ENCODE data around the gene TMEM175. TPM values are rescaled to one million over a fixed set of nuclear protein-coding genes. Genes with fewer than 3 reads are reported as not detected.

TMEM175 gene
- total and polyA plus RNA-seq, 2 donors (not counting 1 experiment from before 2014, with no cell fraction given), result 44.4 to 432 TPM

GRCh38 chr4:884896-885295 is 47.4 kb upstream of the TMEM175 start:
- no peak for ATAC-seq (ENCODE audit: low read depth)
- TF ChIP-seq CTCF (IDR thresholded peaks at IDR 0.05) (no peak), EZH2 (IDR thresholded peaks at IDR 0.05; ENCODE audit: borderline replicate concordance, insufficient read depth, low read depth, low read length, poor library complexity, severe bottlenecking) (no peak)
- H3K27ac Mint-ChIP-seq, result no peak overlapping the region
- no peak for DNase-seq
- no peak overlapping the region for H3K4me2 ChIP-seq (replicated peaks; ENCODE audit: low read depth, low read length, poor library complexity, severe bottlenecking)
- peaks cover 2% of the 10 kb centered on the region for H3K9me3 Mint-ChIP-seq (ENCODE audit: insufficient read depth)
- ChIA-PET CTCF (no interaction called here), POLR2A (no interaction called here)
- intact Hi-C loops (cut with micrococcal nuclease), result no loop called here
- 94% methylated on average over 24 of the region's 24 CpGs for WGBS (ENCODE audit: insufficient coverage)
- no peak overlapping the region for H2AFZ ChIP-seq (ENCODE audit: insufficient read depth, low read depth, low read length, poor library complexity, severe bottlenecking)
- H3K9me3 ChIP-seq (ENCODE audit: control extremely low read depth in 1 of 3, control insufficient read depth in 2 of 3, insufficient read depth in 1 of 3, low read length in 2 of 3), result peaks cover 0 to 9% (median 0%) of the 10 kb centered on the region in 3 donors
- H3K4me1 ChIP-seq (ENCODE audit: control insufficient read depth in 2 of 2, insufficient read depth in 2 of 2, low read length in 2 of 2), result no peaks in the 10 kb centered on the region
- H3K4me3 Mint-ChIP-seq, result no peak overlapping the region
- no peaks in the 10 kb centered on the region for H3K4me1 Mint-ChIP-seq
- H3K27ac ChIP-seq (ENCODE audit: low read length in 2 of 2), result no peak overlapping the region
- H3K4me3 ChIP-seq (ENCODE audit: control extremely low read depth in 1 of 5, extremely low read depth in 1 of 5, insufficient read depth in 1 of 5, low read depth in 2 of 5, low read length in 4 of 5), result no peak overlapping the region
- H3K79me2 ChIP-seq (ENCODE audit: control insufficient read depth, insufficient read depth, low read length), result no peaks in the 10 kb centered on the region
- peaks cover 0 to 73% of the 10 kb centered on the region in 2 experiments for H3K36me3 ChIP-seq (replicated peaks in 1 of 2; ENCODE audit: control extremely low read depth in 1 of 2, control insufficient read depth in 1 of 2, extremely low read depth in 1 of 2, insufficient read depth in 2 of 2, low read length in 1 of 2)
- H3K9ac ChIP-seq (ENCODE audit: low read length), result no peak overlapping the region
- no peaks in the 10 kb centered on the region for H3K27me3 ChIP-seq (replicated peaks in 1 of 4; ENCODE audit: control extremely low read depth in 1 of 4, control insufficient read depth in 3 of 4, insufficient read depth in 4 of 4, low read length in 3 of 4)
- H3K27me3 Mint-ChIP-seq, result no peaks in the 10 kb centered on the region
- H4K20me1 ChIP-seq (ENCODE audit: control insufficient read depth, insufficient read depth, low read length, poor library complexity, severe bottlenecking), result peaks cover 38% of the 10 kb centered on the region

DNA sequence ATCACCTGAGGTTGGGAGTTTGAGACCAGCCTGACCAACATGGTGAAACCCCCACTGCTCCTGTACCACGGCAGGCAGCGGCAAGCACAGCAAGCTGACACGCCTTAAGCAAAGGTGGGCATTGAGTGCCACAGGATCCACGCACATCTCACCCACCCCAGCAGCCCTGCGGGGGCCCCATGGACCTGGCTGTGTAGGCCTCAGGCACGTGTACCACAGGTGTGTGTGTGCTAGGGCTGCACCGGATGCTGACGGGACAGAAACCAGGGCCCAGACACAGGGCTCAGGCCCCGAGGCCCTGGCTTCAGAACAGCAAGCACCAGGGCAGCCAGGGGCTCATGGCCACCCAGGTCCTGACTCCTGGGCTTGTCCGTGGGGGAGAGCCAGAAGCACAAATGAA is 46.9 kb upstream of the TMEM175 start:
- H4K20me1 ChIP-seq (ENCODE audit: control insufficient read depth, insufficient read depth, low read length, poor library complexity, severe bottlenecking), result peaks cover 42% of the 10 kb centered on the region
- ChIA-PET CTCF (interaction anchor here (0.8 to 1.0 kb wide), 2 partner anchors 32 to 36 kb away, joined by 3 read pairs; no protein-coding TSS in a partner anchor), POLR2A (no interaction called here)
- no peak overlapping the region for H3K4me2 ChIP-seq (replicated peaks; ENCODE audit: low read depth, low read length, poor library complexity, severe bottlenecking)
- Mint-ChIP-seq H3K27ac (no peak overlapping the region), H3K4me1 (no peaks in the 10 kb centered on the region), H3K4me3 (no peak overlapping the region), H3K27me3 (no peaks in the 10 kb centered on the region), H3K9me3 (ENCODE audit: insufficient read depth) (peaks cover 2% of the 10 kb centered on the region)
- H2AFZ ChIP-seq (ENCODE audit: insufficient read depth, low read depth, low read length, poor library complexity, severe bottlenecking), result no peak overlapping the region
- 97% methylated on average over 10 of the region's 10 CpGs for whole genome bisulfite sequencing (ENCODE audit: insufficient coverage)
- H3K9ac ChIP-seq (ENCODE audit: low read length), result no peak overlapping the region
- DNase-seq (no peak), ATAC-seq (ENCODE audit: low read depth) (no peak)
- peaks cover 0 to 9% (median 0%) of the 10 kb centered on the region in 3 donors for H3K9me3 ChIP-seq (ENCODE audit: control extremely low read depth in 1 of 3, control insufficient read depth in 2 of 3, insufficient read depth in 1 of 3, low read length in 2 of 3)
- no peak for TF ChIP-seq CTCF (IDR thresholded peaks at IDR 0.05)
- TF ChIP-seq EZH2 (IDR thresholded peaks at IDR 0.05; ENCODE audit: borderline replicate concordance, insufficient read depth, low read depth, low read length, poor library complexity, severe bottlenecking), result no peak
- H3K4me3 ChIP-seq (ENCODE audit: control extremely low read depth in 1 of 5, extremely low read depth in 1 of 5, insufficient read depth in 1 of 5, low read depth in 2 of 5, low read length in 4 of 5), result no peak overlapping the region
- H3K79me2 ChIP-seq (ENCODE audit: control insufficient read depth, insufficient read depth, low read length), result no peaks in the 10 kb centered on the region
- no peak overlapping the region for H3K27ac ChIP-seq (ENCODE audit: low read length in 2 of 2)
- no peaks in the 10 kb centered on the region for H3K4me1 ChIP-seq (ENCODE audit: control insufficient read depth in 2 of 2, insufficient read depth in 2 of 2, low read length in 2 of 2)
- no peaks in the 10 kb centered on the region for H3K27me3 ChIP-seq (replicated peaks in 1 of 4; ENCODE audit: control extremely low read depth in 1 of 4, control insufficient read depth in 3 of 4, insufficient read depth in 4 of 4, low read length in 3 of 4)
- intact Hi-C loops (cut with micrococcal nuclease), result no loop called here
- H3K36me3 ChIP-seq (replicated peaks in 1 of 2; ENCODE audit: control extremely low read depth in 1 of 2, control insufficient read depth in 1 of 2, extremely low read depth in 1 of 2, insufficient read depth in 2 of 2, low read length in 1 of 2), result peaks cover 0 to 73% of the 10 kb centered on the region in 2 experiments
